HEK293 (cell line): ENCODE data around the gene SREBF1.
A peak's percentile ranks its signal among the peaks of the same experiment; 100 is the strongest.

ENCODE experiments used
- CTCF ChIA-PET: fragments of 350-600 bp; formaldehyde crosslinking; extraction: SDS; loops from one replicate; lab custom pipeline; 2021; ENCODE audit warnings: antibody characterized with exemption; lab: Yijun Ruan, JAX
- POLR2A ChIA-PET: fragments of 300-600 bp; formaldehyde crosslinking; extraction: SDS; loops from one replicate; lab custom pipeline; 2020; ENCODE audit warnings: antibody characterized with exemption, inconsistent platforms; lab: Yijun Ruan, JAX
- H3K27ac ChIP-seq: fragments of 200-500 bp; sonication (Bioruptor generic); 2 replicates; pipeline ENCODE4 v1.5.1; 2014; ENCODE audit warnings: low read depth, low read length, control low read depth, inconsistent platforms; ENCODE audit errors: extremely low read depth
- H3K36me3 ChIP-seq, 2 experiments: fragments of 200-500 bp in 1 of 2; sonication (Bioruptor generic) in 1 of 2; 1 replicate in 1 of 2; 2 replicates in 1 of 2; pipeline ENCODE4 v1.5.1; 2014 to 2017; ENCODE audit warnings: inconsistent platforms in 2 of 2, low read length in 2 of 2; ENCODE audit not compliant: control insufficient read depth in 2 of 2, insufficient read depth in 1 of 2
- H3K4me1 ChIP-seq: fragments of 200-500 bp; sonication (Bioruptor generic); 2 replicates; pipeline ENCODE4 v1.5.1; 2014; ENCODE audit warnings: mild to moderate bottlenecking, low read length, inconsistent platforms; ENCODE audit not compliant: control insufficient read depth, insufficient read depth
- H3K4me3 ChIP-seq: 2 replicates; pipeline ENCODE4 v1.5.1; 2011; ENCODE audit warnings: low read depth, mild to moderate bottlenecking, control low read depth, low read length, moderate library complexity
- H3K9me3 ChIP-seq: fragments of 200-500 bp; sonication (Bioruptor generic); 2 replicates; pipeline ENCODE4 v1.5.1; 2014; ENCODE audit warnings: low read depth, low read length, inconsistent platforms; ENCODE audit not compliant: control insufficient read depth, insufficient read depth
- KLF10 ChIP-seq: fragments of 450-650 bp; IDR thresholded peaks from 2 replicates; pipeline ENCODE4 v1.5.1; 2018; ENCODE audit warnings: missing biosample characterization, mild to moderate bottlenecking, missing genetic modification characterization
- KLF7 ChIP-seq: fragments of 450-650 bp; formaldehyde crosslinking; IDR thresholded peaks from 2 replicates; pipeline ENCODE4 v1.5.1; 2016; ENCODE audit warnings: missing biosample characterization, missing genetic modification characterization, borderline replicate concordance
- MYNN ChIP-seq: fragments of 450-650 bp; formaldehyde crosslinking; IDR thresholded peaks from 2 replicates; pipeline ENCODE4 v1.5.1; 2016; ENCODE audit warnings: missing biosample characterization, missing genetic modification characterization, borderline replicate concordance
- ZBTB7A ChIP-seq: fragments of 450-650 bp; formaldehyde crosslinking; IDR thresholded peaks from 2 replicates; pipeline ENCODE4 v1.5.1; 2016; ENCODE audit warnings: low read depth, missing biosample characterization, missing genetic modification characterization
- ZFP3 ChIP-seq: fragments of 450-650 bp; formaldehyde crosslinking; IDR thresholded peaks from 2 replicates; pipeline ENCODE4 v1.5.1; 2016; ENCODE audit warnings: low read depth, missing biosample characterization, missing genetic modification characterization
- ZNF112 ChIP-seq: fragments of 450-650 bp; formaldehyde crosslinking; IDR thresholded peaks from 2 replicates; pipeline ENCODE4 v1.5.0; 2017; ENCODE audit warnings: missing biosample characterization, missing genetic modification characterization
- ZNF174 ChIP-seq: fragments of 450-650 bp; formaldehyde crosslinking; IDR thresholded peaks from 2 replicates; pipeline ENCODE4 v1.5.0; 2017; ENCODE audit warnings: missing biosample characterization, mild to moderate bottlenecking, missing genetic modification characterization
- ZNF19 ChIP-seq: fragments of 450-650 bp; formaldehyde crosslinking; IDR thresholded peaks from 2 replicates; pipeline ENCODE4; 2016; ENCODE audit warnings: missing biosample characterization, missing genetic modification characterization, low read depth
- ZNF24 ChIP-seq: fragments of 450-650 bp; formaldehyde crosslinking; IDR thresholded peaks from 2 replicates; pipeline ENCODE4 v1.5.1; 2016; ENCODE audit warnings: missing biosample characterization, missing genetic modification characterization
- ZNF416 ChIP-seq: fragments of 450-650 bp; formaldehyde crosslinking; IDR thresholded peaks from 2 replicates; pipeline ENCODE4 v1.5.1; 2016; ENCODE audit warnings: missing biosample characterization, missing genetic modification characterization
- ZNF600 ChIP-seq: fragments of 450-650 bp; formaldehyde crosslinking; IDR thresholded peaks from 2 replicates; pipeline ENCODE4 v1.5.1; 2016; ENCODE audit warnings: missing biosample characterization, missing genetic modification characterization
- ZNF639 ChIP-seq: fragments of 450-650 bp; formaldehyde crosslinking; IDR thresholded peaks from 2 replicates; pipeline ENCODE4 v1.5.1; 2016; ENCODE audit warnings: missing biosample characterization, missing genetic modification characterization
- ZNF701 ChIP-seq: fragments of 450-650 bp; formaldehyde crosslinking; IDR thresholded peaks from 2 replicates; pipeline ENCODE4 v1.5.1; 2016; ENCODE audit warnings: missing biosample characterization, missing genetic modification characterization
- ZNF704 ChIP-seq: fragments of 450-650 bp; formaldehyde crosslinking; IDR thresholded peaks from 2 replicates; pipeline ENCODE4 v1.5.1; 2016; ENCODE audit warnings: missing biosample characterization, missing genetic modification characterization
- ZNF843 ChIP-seq: fragments of 450-650 bp; formaldehyde crosslinking; IDR thresholded peaks from 2 replicates; pipeline ENCODE4 v1.5.1; 2016; ENCODE audit warnings: missing biosample characterization, missing genetic modification characterization

The SREBF1 gene

GRCh38 chr17:17872547-17873345 is 36.0 kb upstream of the SREBF1 start:
- TF ChIP-seq ZFP3 (peak; percentile 81), KLF7 (tag by site-specific recombination) (no peak)
- Histone ChIP-seq H3K4me3 (no peak overlapping the region), H3K36me3 (peaks cover 3 to 26% of the 10 kb centered on the region in 2 experiments; a peak in 2 of 3 replicates), H3K9me3 (no peaks in the 10 kb centered on the region), H3K4me1 (peaks cover 11% of the 10 kb centered on the region), H3K27ac (no peak overlapping the region)
- CTCF ChIA-PET: interaction anchor here (0.5 to 2.6 kb wide), 3 partner anchors 9 to 161 kb away, joined by 3 to 9 read pairs (median 4); no protein-coding TSS in a partner anchor
- POLR2A ChIA-PET: no interaction called here

GRCh38 chr17:17871913-17872312 is 35.1 kb upstream of the SREBF1 start:
- TF ChIP-seq ZNF112 (tag by site-specific recombination) (no peak), ZNF639 (tag by site-specific recombination) (no peak), ZNF843 (tag by site-specific recombination) (no peak), ZNF416 (tag by site-specific recombination) (no peak), ZNF19 (tag by site-specific recombination) (no peak), MYNN (no peak), KLF10 (tag by site-specific recombination) (no peak)
- POLR2A ChIA-PET: no interaction called here
- CTCF ChIA-PET: interaction anchor here (0.9 to 2.1 kb wide), 4 partner anchors 10 to 158 kb away, joined by 3 to 7 read pairs (median 5); no protein-coding TSS in a partner anchor
- Histone ChIP-seq H3K4me1 (peaks cover 2% of the 10 kb centered on the region), H3K9me3 (no peaks in the 10 kb centered on the region), H3K36me3 (peaks cover 3 to 33% of the 10 kb centered on the region in 2 experiments; a peak in 2 of 3 replicates), H3K4me3 (no peak overlapping the region), H3K27ac (no peak overlapping the region)

GRCh38 chr17:17870247-17870646 is 33.5 kb upstream of the SREBF1 start:
- TF ChIP-seq ZNF701 (tag by site-specific recombination) (no peak), ZNF600 (peak; percentile 33; the same call in 1 of the 2 replicates), ZFP3 (no peak), ZNF24 (tag by site-specific recombination) (no peak), ZBTB7A (tag by site-specific recombination) (no peak), ZNF704 (tag by site-specific recombination) (no peak), ZNF174 (tag by site-specific recombination) (no peak)
- ChIA-PET POLR2A (interaction anchor here (1.0 kb wide), 1 partner anchor 19 kb away, joined by 3 read pairs; no protein-coding TSS in a partner anchor), CTCF (interaction anchor here (0.5 to 2.1 kb wide), 9 partner anchors 14 to 515 kb away, joined by 3 to 7 read pairs (median 4); no protein-coding TSS in a partner anchor)
- H3K4me1 ChIP-seq: no peaks in the 10 kb centered on the region
- H3K4me3 ChIP-seq: no peak overlapping the region
- no peak overlapping the region for H3K27ac ChIP-seq
- no peaks in the 10 kb centered on the region for H3K9me3 ChIP-seq
- peaks cover 3 to 22% of the 10 kb centered on the region in 2 experiments; a peak in 2 of 3 replicates for H3K36me3 ChIP-seq
